HepG2 (cell line): ENCODE results near the gene KRTAP5-6. TPM values are rescaled to one million over a fixed set of nuclear protein-coding genes. Genes with fewer than 3 reads are reported as not detected.
A peak's percentile ranks its signal among the peaks of the same experiment; 100 is the strongest.

ENCODE experiments used
- ATF6 ChIP-seq: sonication (generic); formaldehyde crosslinking; conservative IDR thresholded peaks from 2 replicates; pipeline ENCODE4 v1.4.0; 2020; ENCODE audit warnings: missing genetic modification reagents
- ATM ChIP-seq: fragments of 450-650 bp; IDR thresholded peaks from 2 replicates; pipeline ENCODE4 v1.7.1; 2017; ENCODE audit warnings: mild to moderate bottlenecking, borderline replicate concordance
- CEBPG ChIP-seq: IDR thresholded peaks from 2 replicates; pipeline ENCODE4 v1.6.1; 2016
- CENPX ChIP-seq: sonication (generic); formaldehyde crosslinking; IDR thresholded peaks from 2 replicates; pipeline ENCODE4 v1.9.0; 2021; ENCODE audit warnings: mild to moderate bottlenecking, missing genetic modification reagents, moderate library complexity
- ELF3 ChIP-seq: IDR thresholded peaks from 2 replicates; pipeline ENCODE4 v1.6.1; 2016; ENCODE audit warnings: missing genetic modification reagents, missing compliant biosample characterization
- HOXA5 ChIP-seq: sonication (generic); formaldehyde crosslinking; IDR thresholded peaks from 2 replicates; pipeline ENCODE4 v1.4.0; 2020; ENCODE audit warnings: missing genetic modification reagents
- MAFG ChIP-seq: sonication (generic); formaldehyde crosslinking; IDR thresholded peaks from 2 replicates; pipeline ENCODE4 v1.5.1; 2020; ENCODE audit warnings: mild to moderate bottlenecking, missing genetic modification reagents
- MTF2 ChIP-seq: sonication (generic); formaldehyde crosslinking; IDR thresholded peaks from 2 replicates; pipeline ENCODE4 v1.5.0; 2020; ENCODE audit warnings: missing genetic modification reagents, borderline replicate concordance
- NFRKB ChIP-seq: fragments of 450-650 bp; IDR thresholded peaks from 2 replicates; pipeline ENCODE4 v1.6.1; 2017
- NPAS2 ChIP-seq: sonication (generic); formaldehyde crosslinking; IDR thresholded peaks from 2 replicates; pipeline ENCODE4 v1.8.0; 2022; ENCODE audit warnings: mild to moderate bottlenecking, missing genetic modification reagents, borderline replicate concordance
- POLR2G ChIP-seq: fragments of 200-400 bp; formaldehyde crosslinking; IDR thresholded peaks from 2 replicates; pipeline ENCODE4 v1.6.1; 2018; ENCODE audit warnings: mild to moderate bottlenecking, low read depth, low read length, moderate library complexity
- PRPF4 ChIP-seq: fragments of 200-400 bp; formaldehyde crosslinking; IDR thresholded peaks from 2 replicates; pipeline ENCODE4 v1.6.1; 2016; ENCODE audit warnings: low read length, low read depth; ENCODE audit not compliant: poor library complexity, severe bottlenecking
- RCOR2 ChIP-seq: IDR thresholded peaks from 2 replicates; pipeline ENCODE4 v1.6.1; 2016; ENCODE audit warnings: missing biosample characterization, missing genetic modification reagents
- SP5 ChIP-seq: IDR thresholded peaks from 2 replicates; pipeline ENCODE4 v1.6.1; 2016; ENCODE audit warnings: low read depth, borderline replicate concordance
- TEAD2 ChIP-seq: sonication (generic); formaldehyde crosslinking; IDR thresholded peaks from 2 replicates; pipeline ENCODE4 v1.9.0; 2021; ENCODE audit warnings: missing genetic modification reagents
- THAP9 ChIP-seq: sonication (generic); formaldehyde crosslinking; IDR thresholded peaks from 2 replicates; pipeline ENCODE4; 2020; ENCODE audit warnings: missing genetic modification reagents, mild to moderate bottlenecking, borderline replicate concordance
- YEATS4 ChIP-seq: sonication (generic); formaldehyde crosslinking; IDR thresholded peaks from 2 replicates; pipeline ENCODE4 v1.4.0; 2020; ENCODE audit warnings: missing genetic modification reagents, borderline replicate concordance
- ZBTB25 ChIP-seq: IDR thresholded peaks from 2 replicates; pipeline ENCODE4 v1.6.1; 2018; ENCODE audit warnings: missing genetic modification reagents
- ZFY ChIP-seq: sonication (generic); formaldehyde crosslinking; IDR thresholded peaks from 2 replicates; pipeline ENCODE4 v1.4.0; 2020; ENCODE audit warnings: missing genetic modification reagents
- ZNF17 ChIP-seq: sonication (generic); formaldehyde crosslinking; IDR thresholded peaks from 2 replicates; pipeline ENCODE4 v1.5.0; 2020; ENCODE audit warnings: mild to moderate bottlenecking, missing genetic modification reagents
- ZNF33B ChIP-seq: sonication (generic); formaldehyde crosslinking; IDR thresholded peaks from 2 replicates; pipeline ENCODE4 v1.5.1; 2020; ENCODE audit warnings: mild to moderate bottlenecking, missing genetic modification reagents
- ZNF484 ChIP-seq: sonication (generic); formaldehyde crosslinking; IDR thresholded peaks from 2 replicates; pipeline ENCODE4 v1.5.1; 2020; ENCODE audit warnings: mild to moderate bottlenecking, low read depth, missing genetic modification reagents, borderline replicate concordance
- ZNF672 ChIP-seq: sonication (generic); formaldehyde crosslinking; IDR thresholded peaks from 2 replicates; pipeline ENCODE4 v1.8.1; 2022; ENCODE audit warnings: missing genetic modification reagents
- ZNF816 ChIP-seq: sonication (generic); formaldehyde crosslinking; IDR thresholded peaks from 2 replicates; pipeline ENCODE4 v1.8.0; 2022; ENCODE audit warnings: missing genetic modification reagents, mild to moderate bottlenecking, borderline replicate concordance
- ZSCAN12 ChIP-seq: sonication (generic); formaldehyde crosslinking; IDR thresholded peaks from 2 replicates; pipeline ENCODE4 v1.9.0; 2021; ENCODE audit warnings: mild to moderate bottlenecking, missing genetic modification reagents
- ZSCAN29 ChIP-seq: sonication (generic); formaldehyde crosslinking; conservative IDR thresholded peaks from 2 replicates; pipeline ENCODE4 v1.4.0; 2020; ENCODE audit warnings: mild to moderate bottlenecking, missing genetic modification reagents
- polyA plus RNA-seq, 8 experiments: library from polyadenylated mRNA; depleted of rRNA in 3 of 8; stranded (reverse) in 7 of 8; unstranded in 1 of 8; fragments of >200 nt; fragmentation: Illumina TruSeq in 4 of 8; extraction: Trizol in 4 of 8; gene quantifications; 2 replicates each; pipeline versions ENCODE4 v1.2.1 to v1.2.3, GENCODE V29; 2011 to 2016; ENCODE audit warnings: low read depth in 4 of 8, missing spikeins in 1 of 8, mixed read lengths in 1 of 8; ENCODE audit not compliant: insufficient read depth in 1 of 8
- total RNA-seq, 5 experiments: library from RNA; depleted of rRNA; stranded (reverse); fragments of >200 nt; fragmentation: Illumina TruSeq; extraction: Trizol; gene quantifications; 2 replicates each; pipeline ENCODE4 v1.2.3, GENCODE V29; 2016; ENCODE audit warnings: low read depth in 1 of 5

Gene KRTAP5-6
- total and polyA plus RNA-seq, 2 of the 13 experiments (the other 11 are each of a cell fraction or from before 2014, with no cell fraction given): not detected

GRCh38 chr11:1691026-1691877 is 5.7 kb upstream of the KRTAP5-6 start (continued):
- TF ChIP-seq POLR2G (peak; percentile 80), ELF3 (peak; percentile 93), ATM (no peak), ZNF17 (no peak), CENPX (no peak), NFRKB (no peak), RCOR2 (CRISPR knock-in tag) (peak; percentile 88), TEAD2 (CRISPR knock-in tag) (no peak; the same call in 1 of the 2 replicates), YEATS4 (CRISPR knock-in tag) (peak; percentile 78; the same call in 1 of the 2 replicates), ZSCAN12 (CRISPR knock-in tag) (no peak), HOXA5 (CRISPR knock-in tag) (no peak; the same call in none of the 2 replicates), ZFY (CRISPR knock-in tag) (peak; percentile 88), THAP9 (CRISPR knock-in tag) (peak; percentile 16; the same call in 1 of the 2 replicates), CEBPG (peak; percentile 67), ZNF816 (CRISPR knock-in tag) (peak; percentile 99), ZSCAN29 (CRISPR knock-in tag) (peak; percentile 81; the same call in 1 of the 2 replicates), ZNF33B (CRISPR knock-in tag) (peak; percentile 68; the same call in 1 of the 2 replicates), PRPF4 (no peak), SP5 (peak; percentile 87), ATF6 (peak; percentile 82), MAFG (CRISPR knock-in tag) (no peak), NPAS2 (CRISPR knock-in tag) (no peak; the same call in 1 of the 2 replicates), ZNF484 (CRISPR knock-in tag) (no peak), ZBTB25 (CRISPR knock-in tag) (no peak; the same call in 1 of the 2 replicates), MTF2 (CRISPR knock-in tag) (no peak), ZNF672 (0 out of 2 replicates have a peak, but pooled peaks have one; percentile 71)
